Tibial nerve (tissue), 4 donors: ENCODE measurements around the gene PCDH9.

Experiments used
- CTCF ChIP-seq, 5 experiments: fragments of 200-600 bp in 3 of 5; fragments of 450-650 bp in 2 of 5; sonication (generic) in 3 of 5; IDR thresholded peaks; one replicate each; pipeline ENCODE4 v1.5.1; 2016 to 2019; ENCODE audit warnings: antibody characterized with exemption in 5 of 5, mild to moderate bottlenecking in 3 of 5, moderate library complexity in 2 of 5
- EP300 ChIP-seq, 2 donors: sonication (generic); formaldehyde crosslinking; IDR thresholded peaks; one replicate each; pipeline ENCODE4 v1.6.1; 2017; ENCODE audit warnings: antibody characterized with exemption in 2 of 2, mild to moderate bottlenecking in 1 of 2

- TF ChIP-seq CTCF (IDR thresholded peaks at IDR 0.05) = no peak
- no peak for TF ChIP-seq EP300 (IDR thresholded peaks at IDR 0.05)
Measured at GRCh38 chr13:66895320-66895719, 334.8 kb downstream of the PCDH9 start.
